Measurements from ENCODE around the gene MRPL24. TPM values are rescaled to one million over a fixed set of nuclear protein-coding genes. Genes with fewer than 3 reads are reported as not detected.

MRPL24 gene
- total RNA-seq, 1 experiment from 2014 or later = 27.3 TPM

DNA sequence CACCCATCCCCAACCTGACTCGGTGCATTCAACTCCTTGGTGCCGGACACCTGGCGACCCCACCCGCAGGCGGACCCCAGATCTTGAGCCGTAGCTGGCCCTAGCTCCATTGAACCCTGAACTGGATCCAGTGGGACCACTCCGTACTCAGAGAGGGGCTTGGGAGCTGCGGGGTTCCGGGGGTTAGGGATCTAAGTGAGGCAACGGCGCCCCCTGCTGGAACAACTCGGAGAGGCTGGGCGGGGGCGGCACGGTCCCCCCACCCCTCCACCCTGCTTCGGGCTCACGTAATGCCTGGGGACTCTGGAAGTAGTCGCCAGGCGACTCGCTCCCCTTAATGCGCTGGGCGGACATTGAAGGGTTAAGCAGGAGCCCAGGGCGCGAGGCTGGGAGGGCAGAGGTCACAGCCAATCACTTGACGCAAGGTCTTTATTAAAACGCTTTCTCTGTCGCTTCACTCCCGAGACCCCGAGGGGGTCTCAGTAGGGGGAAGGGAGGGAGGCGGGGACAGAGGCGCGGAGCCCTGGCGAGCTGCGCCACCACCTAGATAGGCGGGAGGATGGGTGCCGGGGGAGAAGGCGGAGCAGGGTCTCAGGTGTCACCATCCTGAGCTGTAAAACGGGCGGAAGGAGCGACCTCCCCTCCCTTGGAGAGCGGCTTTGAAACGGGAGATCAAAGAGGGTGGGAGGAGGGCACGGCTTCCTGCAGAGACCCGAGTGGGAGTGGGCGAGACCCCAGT, 34.8 kb downstream of the MRPL24 start:
- H4K5ac ChIP-seq (ENCODE audit: insufficient read length, low read depth, low read length) = no peak overlapping the region
- no peak overlapping the region for H3K23ac ChIP-seq (ENCODE audit: insufficient read length, low read depth, low read length)
- TF ChIP-seq, protein P1, sequence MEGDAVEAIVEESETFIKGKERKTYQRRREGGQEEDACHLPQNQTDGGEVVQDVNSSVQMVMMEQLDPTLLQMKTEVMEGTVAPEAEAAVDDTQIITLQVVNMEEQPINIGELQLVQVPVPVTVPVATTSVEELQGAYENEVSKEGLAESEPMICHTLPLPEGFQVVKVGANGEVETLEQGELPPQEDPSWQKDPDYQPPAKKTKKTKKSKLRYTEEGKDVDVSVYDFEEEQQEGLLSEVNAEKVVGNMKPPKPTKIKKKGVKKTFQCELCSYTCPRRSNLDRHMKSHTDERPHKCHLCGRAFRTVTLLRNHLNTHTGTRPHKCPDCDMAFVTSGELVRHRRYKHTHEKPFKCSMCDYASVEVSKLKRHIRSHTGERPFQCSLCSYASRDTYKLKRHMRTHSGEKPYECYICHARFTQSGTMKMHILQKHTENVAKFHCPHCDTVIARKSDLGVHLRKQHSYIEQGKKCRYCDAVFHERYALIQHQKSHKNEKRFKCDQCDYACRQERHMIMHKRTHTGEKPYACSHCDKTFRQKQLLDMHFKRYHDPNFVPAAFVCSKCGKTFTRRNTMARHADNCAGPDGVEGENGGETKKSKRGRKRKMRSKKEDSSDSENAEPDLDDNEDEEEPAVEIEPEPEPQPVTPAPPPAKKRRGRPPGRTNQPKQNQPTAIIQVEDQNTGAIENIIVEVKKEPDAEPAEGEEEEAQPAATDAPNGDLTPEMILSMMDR (conservative IDR thresholded peaks at IDR 0.05) = peak; percentile 97
- H3K79me2 ChIP-seq (ENCODE audit: insufficient read depth, low read length) = no peaks in the 10 kb centered on the region
- no peak overlapping the region for H2BK120ac ChIP-seq (ENCODE audit: low read depth, low read length, poor library complexity, severe bottlenecking)
- no peak overlapping the region for H4K8ac ChIP-seq (replicated peaks; ENCODE audit: insufficient read length, low read depth, low read length)
- no peaks in the 10 kb centered on the region for H3K9me3 ChIP-seq (ENCODE audit: control insufficient read depth, low read depth, low read length)
- H2AK5ac ChIP-seq (ENCODE audit: insufficient read length, low read length) = no peak overlapping the region
- no peak overlapping the region for H3K4ac ChIP-seq (ENCODE audit: low read depth, low read length)
- no peaks in the 10 kb centered on the region for H4K20me1 ChIP-seq (ENCODE audit: control insufficient read depth, insufficient read depth, insufficient read length)
- H3T11ph ChIP-seq (ENCODE audit: low read length) = no peak overlapping the region
- H3K4me1 ChIP-seq (ENCODE audit: insufficient read depth, low read length) = peaks cover 17% of the 10 kb centered on the region; the same call in 1 of the 2 replicates
- no peak overlapping the region for H3K56ac ChIP-seq (ENCODE audit: insufficient read length, low read depth, low read length)
- peaks cover 2 to 16% (median 9%) of the 10 kb centered on the region in 3 experiments for H3K36me3 Mint-ChIP-seq (ENCODE audit: insufficient read depth in 1 of 3, low read depth in 3 of 3)
- H2BK5ac ChIP-seq (ENCODE audit: insufficient read length, low read length) = no peak overlapping the region
- no peak overlapping the region for H2AFZ ChIP-seq (ENCODE audit: low read length)
- peaks cover 3% of the 10 kb centered on the region; the same call in 1 of the 2 replicates for H3K27me3 ChIP-seq (ENCODE audit: insufficient read depth, low read length)
- peak overlapping the region; percentile 18 for H3K18ac ChIP-seq (ENCODE audit: insufficient read length, low read depth, low read length)
- peak overlapping the region; percentile 1 for H3K9ac ChIP-seq (ENCODE audit: extremely low read depth, insufficient read length, low read length)
- no peak overlapping the region for H2BK20ac ChIP-seq (ENCODE audit: low read depth, low read length, poor library complexity, severe bottlenecking)
- H3K27ac ChIP-seq (ENCODE audit: insufficient read length, low read depth, low read length) = no peak overlapping the region
- peak overlapping the region; percentile 83 for H3K4me2 ChIP-seq (ENCODE audit: insufficient read depth, insufficient read length, low read length)
- H3K27ac Mint-ChIP-seq = peak overlapping the region; percentile 97 to 98 (median 98)
- peaks cover 39% of the 10 kb centered on the region for H3K23me2 ChIP-seq (ENCODE audit: insufficient read length, low read depth, low read length, poor library complexity, severe bottlenecking)
- peak overlapping the region; percentile 27 for H3K14ac ChIP-seq (ENCODE audit: insufficient read depth, low read length)
- no peaks in the 10 kb centered on the region; a peak in 1 of 5 replicates for H3K9me3 Mint-ChIP-seq
- H2BK12ac ChIP-seq (ENCODE audit: insufficient read length, low read depth, low read length) = no peak overlapping the region
- WGBS (ENCODE audit: extremely low coverage, insufficient read length, low lambda C conversion rate) = no CpG with 5 or more reads among the region's 45 CpGs
- H3K4me1 Mint-ChIP-seq = peaks cover 70 to 77% of the 10 kb centered on the region in 2 experiments
- H2BK15ac ChIP-seq (ENCODE audit: low read depth, low read length) = no peak overlapping the region
- peak overlapping the region; percentile 74 to 91 for H3K4me3 Mint-ChIP-seq
- no peak overlapping the region for H4K91ac ChIP-seq (ENCODE audit: insufficient read length, low read depth, low read length)
- peak; percentile 93 for DNase-seq
- no peaks in the 10 kb centered on the region for H3K79me1 ChIP-seq (ENCODE audit: insufficient read depth, low read depth, low read length, poor library complexity, severe bottlenecking)
- peaks cover 34% of the 10 kb centered on the region for H3K27me3 Mint-ChIP-seq (ENCODE audit: low read depth)
